Measurements from ENCODE around the gene TFF1. TPM values are rescaled to one million over a fixed set of nuclear protein-coding genes. Genes with fewer than 3 reads are reported as not detected.

Gene TFF1
- total RNA-seq, result 10 to 100 TPM in 1 of 2 donors, 1 to 10 TPM in 1; 3.0 to 66.4 TPM

GRCh38 chr21:42366292-42367010 is at the start of gene TFF1:
TSS of gene TFF1 (minus strand) at chr21:42366535. CDS start at chr21:42366495, 40 bp downstream.
- Histone ChIP-seq H3K9me3 (no peaks in the 10 kb centered on the region), H3K27ac (no peak within 1 kb of the TSS), H3K4me1 (no peaks in the 10 kb centered on the region), H3K4me3 (no peak within 1 kb of the TSS), H3K36me3 (replicated peaks in 1 of 2; ENCODE audit: insufficient read depth in 1 of 2, low read depth in 2 of 2) (no peaks in the 10 kb centered on the region), H3K27me3 (no peaks in the 10 kb centered on the region)
- no peak for TF ChIP-seq POLR2A (IDR thresholded peaks at IDR 0.05)
- no peak for TF ChIP-seq CTCF (IDR thresholded peaks at IDR 0.05)
- 74 to 85% methylated on average over 18 to 19 of the region's 19 CpGs for WGBS, 2 donors
- intact Hi-C loops (cut with DNase I), result no loop called here
- ATAC-seq (no peak), DNase-seq (peak in 1 of 4 donors; percentile 29)

GRCh38 chr21:42414928-42415769 is 48.8 kb upstream of the TFF1 start:
- ATAC-seq (no peak), DNase-seq (peak in 1 of 4 donors; percentile 41)
- Histone ChIP-seq H3K27ac (no peak overlapping the region), H3K27me3 (no peaks in the 10 kb centered on the region), H3K4me3 (no peak overlapping the region), H3K36me3 (replicated peaks in 1 of 2; ENCODE audit: insufficient read depth in 1 of 2, low read depth in 2 of 2) (no peaks in the 10 kb centered on the region), H3K9me3 (no peaks in the 10 kb centered on the region), H3K4me1 (no peaks in the 10 kb centered on the region)
- WGBS, 2 donors, result 61 to 63% methylated on average over 8 to 27 of the region's 27 CpGs
- TF ChIP-seq CTCF (IDR thresholded peaks at IDR 0.05) (no peak), POLR2A (IDR thresholded peaks at IDR 0.05) (no peak)
- intact Hi-C loops (cut with DNase I), result no loop called here

GRCh38 chr21:42414553-42414927 is 48.2 kb upstream of the TFF1 start:
- no peaks in the 10 kb centered on the region for H3K36me3 ChIP-seq (replicated peaks in 1 of 2; ENCODE audit: insufficient read depth in 1 of 2, low read depth in 2 of 2)
- intact Hi-C loops (cut with DNase I), result no loop called here
- no peaks in the 10 kb centered on the region for H3K27me3 ChIP-seq
- no peaks in the 10 kb centered on the region for H3K9me3 ChIP-seq
- H3K27ac ChIP-seq, result no peak overlapping the region
- DNase-seq (no peak), ATAC-seq (no peak)
- WGBS, 2 donors, result 75 to 87% methylated on average over 8 of the region's 8 CpGs
- H3K4me1 ChIP-seq, result no peaks in the 10 kb centered on the region
- TF ChIP-seq POLR2A (IDR thresholded peaks at IDR 0.05), result no peak
- no peak for TF ChIP-seq CTCF (IDR thresholded peaks at IDR 0.05)
- no peak overlapping the region for H3K4me3 ChIP-seq

GRCh38 chr21:42414066-42414465 is 47.7 kb upstream of the TFF1 start:
- intact Hi-C loops (cut with DNase I), result no loop called here
- WGBS, 2 donors, result 86 to 88% methylated on average over 8 of the region's 8 CpGs
- Histone ChIP-seq H3K36me3 (replicated peaks in 1 of 2; ENCODE audit: insufficient read depth in 1 of 2, low read depth in 2 of 2) (no peaks in the 10 kb centered on the region), H3K27ac (no peak overlapping the region), H3K27me3 (no peaks in the 10 kb centered on the region), H3K4me3 (no peak overlapping the region), H3K9me3 (no peaks in the 10 kb centered on the region), H3K4me1 (no peaks in the 10 kb centered on the region)
- TF ChIP-seq CTCF (IDR thresholded peaks at IDR 0.05) (no peak), POLR2A (IDR thresholded peaks at IDR 0.05) (no peak)
- DNase-seq, result no peak
- no peak for ATAC-seq

Measured in body of pancreas (tissue), 4 donors.